Thoracic aorta (tissue), 2 donors: ENCODE data around the gene MEGF9. TPM values are rescaled to one million over a fixed set of nuclear protein-coding genes. Genes with fewer than 3 reads are reported as not detected.

Experiments
- ATAC-seq: fragments of 150-250 bp; one replicate; pipeline ENCODE4 v1.8.0; 2017; ENCODE audit warnings: low read depth; ENCODE audit not compliant: insufficient number of reproducible peaks, low FRiP score
- DNase-seq: peaks from one replicate; pipeline ENCODE4 v3.0.0-alpha.2; 2020; ENCODE audit warnings: low spot score
- H3K27ac ChIP-seq, 2 donors: fragments of 200-600 bp; sonication (generic); 1 replicate in 1 of 2; 2 replicates in 1 of 2; pipeline ENCODE4 v1.5.1; 2016; ENCODE audit warnings: mild to moderate bottlenecking in 2 of 2, moderate library complexity in 2 of 2
- H3K27me3 ChIP-seq: fragments of 200-600 bp; sonication (generic); replicated peaks from 2 replicates; pipeline ENCODE4 v1.6.0; 2016; ENCODE audit warnings: mild to moderate bottlenecking; ENCODE audit not compliant: insufficient read depth
- H3K36me3 ChIP-seq: fragments of 200-600 bp; sonication (generic); one replicate; pipeline ENCODE4 v1.5.1; 2016
- H3K4me1 ChIP-seq, 2 donors: fragments of 200-600 bp; sonication (generic); 1 replicate in 1 of 2; 2 replicates in 1 of 2; pipeline versions ENCODE4 v1.5.1 to v1.6.0; 2016; ENCODE audit warnings: low read depth in 2 of 2, mild to moderate bottlenecking in 1 of 2; ENCODE audit not compliant: control insufficient read depth in 1 of 2
- H3K4me3 ChIP-seq: fragments of 200-600 bp; sonication (generic); 2 replicates; pipeline ENCODE4 v1.5.1; 2016; ENCODE audit warnings: mild to moderate bottlenecking
- H3K9me3 ChIP-seq: fragments of 200-600 bp; sonication (generic); 2 replicates; pipeline ENCODE4 v1.5.1; 2016
- CTCF ChIP-seq: fragments of 200-600 bp; sonication (generic); IDR thresholded peaks from one replicate; pipeline ENCODE4 v1.5.1; 2019; ENCODE audit warnings: antibody characterized with exemption
- total RNA-seq, 2 donors: library from RNA; depleted of rRNA; stranded (reverse); fragments of >200 nt; gene quantifications; one replicate each; pipeline versions ENCODE4 v1.1.0 to v1.2.3, GENCODE V29; 2016

The MEGF9 gene
- total RNA-seq, 2 donors from 2014 or later = 19.2 to 27.3 TPM

- Histone ChIP-seq H3K4me1 (peaks cover 10 to 13% of the 10 kb centered on the region in 2 donors), H3K27ac (no peak overlapping the region), H3K9me3 (no peaks in the 10 kb centered on the region), H3K4me3 (no peak overlapping the region), H3K27me3 (no peaks in the 10 kb centered on the region), H3K36me3 (no peaks in the 10 kb centered on the region)
- no peak for TF ChIP-seq CTCF
- DNase-seq (no peak), ATAC-seq (no peak)
These were observed 15.5 kb downstream of the MEGF9 start for GRCh38 chr9:120698766-120699165.

- Histone ChIP-seq H3K36me3 (no peaks in the 10 kb centered on the region), H3K27ac (no peak overlapping the region), H3K4me1 (peaks cover 20 to 26% of the 10 kb centered on the region in 2 donors), H3K4me3 (no peak overlapping the region), H3K9me3 (no peaks in the 10 kb centered on the region), H3K27me3 (no peaks in the 10 kb centered on the region)
- ATAC-seq (no peak), DNase-seq (no peak)
- TF ChIP-seq CTCF = no peak
These were observed 16.8 kb downstream of the MEGF9 start for GRCh38 chr9:120697448-120697847.

GRCh38 chr9:120696551-120697230 is 17.6 kb downstream of the MEGF9 start:
- Histone ChIP-seq H3K36me3 (no peaks in the 10 kb centered on the region), H3K27me3 (no peaks in the 10 kb centered on the region), H3K27ac (no peak overlapping the region), H3K9me3 (no peaks in the 10 kb centered on the region), H3K4me1 (peaks cover 20 to 28% of the 10 kb centered on the region in 2 donors), H3K4me3 (no peak overlapping the region)
- no peak for TF ChIP-seq CTCF
- DNase-seq (no peak), ATAC-seq (no peak)

- no peaks in the 10 kb centered on the region for H3K36me3 ChIP-seq
- DNase-seq (no peak), ATAC-seq (no peak)
- H3K9me3 ChIP-seq = no peaks in the 10 kb centered on the region
- peaks cover 30 to 49% of the 10 kb centered on the region in 2 donors for H3K4me1 ChIP-seq
- H3K27me3 ChIP-seq = no peaks in the 10 kb centered on the region
- no peak for TF ChIP-seq CTCF
- H3K27ac ChIP-seq = no peak overlapping the region
- no peak overlapping the region for H3K4me3 ChIP-seq
These were observed 19.7 kb downstream of the MEGF9 start for GRCh38 chr9:120694559-120694958.

- Histone ChIP-seq H3K9me3 (no peaks in the 10 kb centered on the region), H3K27me3 (no peaks in the 10 kb centered on the region), H3K36me3 (no peaks in the 10 kb centered on the region), H3K4me1 (peaks cover 26 to 47% of the 10 kb centered on the region in 2 donors), H3K4me3 (no peak overlapping the region), H3K27ac (no peak overlapping the region)
- ATAC-seq = no peak
- DNase-seq = no peak
- no peak for TF ChIP-seq CTCF
These were observed 20.6 kb downstream of the MEGF9 start for GRCh38 chr9:120693700-120694008.
